CD14-positive monocyte (primary cell): ENCODE data around the gene RCCD1. TPM values are rescaled to one million over a fixed set of nuclear protein-coding genes. Genes with fewer than 3 reads are reported as not detected.
"Not testable (repeated sequence)": the region's sequence is repeated elsewhere in the genome, so short reads cannot be mapped to it uniquely, and the experiment has no call there.

Experiments used
- DNase-seq, 3 donors: peaks; one replicate each; pipeline ENCODE4 v3.0.0-alpha.2; 2011 to 2022
- H2AFZ ChIP-seq: 2 replicates; pipeline ENCODE4 v1.6.0; 2012; ENCODE audit warnings: mild to moderate bottlenecking, low read depth, low read length, inconsistent platforms; ENCODE audit not compliant: insufficient read depth, poor library complexity, severe bottlenecking
- H3K27ac ChIP-seq, 2 donors: 1 replicate in 1 of 2; 2 replicates in 1 of 2; pipeline ENCODE4 v1.5.1; 2012 to 2013; ENCODE audit warnings: low read length in 2 of 2, control low read depth in 1 of 2, inconsistent platforms in 1 of 2, low read depth in 1 of 2, mild to moderate bottlenecking in 1 of 2
- H3K27me3 ChIP-seq, 2 donors: one replicate each; pipeline versions ENCODE4 v1.6.0 to v1.6.1; 2011 to 2013; ENCODE audit warnings: low read length in 2 of 2; ENCODE audit not compliant: control insufficient read depth in 2 of 2, insufficient read depth in 2 of 2
- H3K36me3 ChIP-seq, 2 donors: replicated peaks in 1 of 2; 1 replicate in 1 of 2; 2 replicates in 1 of 2; pipeline versions ENCODE4 v1.5.1 to v1.6.1; 2012 to 2013; ENCODE audit warnings: low read length in 2 of 2, control low read depth in 1 of 2, inconsistent platforms in 1 of 2, mild to moderate bottlenecking in 1 of 2; ENCODE audit not compliant: insufficient read depth in 2 of 2, control insufficient read depth in 1 of 2
- H3K4me1 ChIP-seq, 2 donors: 1 replicate in 1 of 2; 2 replicates in 1 of 2; pipeline versions ENCODE4 v1.5.1 to v1.6.1; 2012 to 2013; ENCODE audit warnings: low read length in 2 of 2, control low read depth in 1 of 2, inconsistent platforms in 1 of 2, mild to moderate bottlenecking in 1 of 2, moderate library complexity in 1 of 2; ENCODE audit not compliant: insufficient read depth in 2 of 2, control insufficient read depth in 1 of 2
- H3K4me2 ChIP-seq: replicated peaks from 2 replicates; pipeline ENCODE3; 2012; ENCODE audit warnings: low read length, moderate library complexity, mild to moderate bottlenecking; ENCODE audit not compliant: poor library complexity, severe bottlenecking; ENCODE audit errors: extremely low read depth
- H3K4me3 ChIP-seq, 3 experiments: fragments of 200-600 bp in 1 of 3; sonication (generic) in 1 of 3; replicated peaks in 1 of 3; 1 replicate in 2 of 3; 2 replicates in 1 of 3; pipeline ENCODE4 v1.5.1; 2011 to 2013; ENCODE audit warnings: low read length in 3 of 3, mild to moderate bottlenecking in 3 of 3, control low read depth in 2 of 3, low read depth in 2 of 3, inconsistent platforms in 1 of 3, moderate library complexity in 1 of 3
- H3K79me2 ChIP-seq: 2 replicates; pipeline ENCODE4 v1.6.0; 2012; ENCODE audit warnings: mild to moderate bottlenecking, control low read depth, inconsistent platforms, low read length, moderate library complexity; ENCODE audit not compliant: insufficient read depth
- H3K9ac ChIP-seq: 2 replicates; pipeline ENCODE4 v1.6.0; 2017; ENCODE audit warnings: low read length, mild to moderate bottlenecking; ENCODE audit not compliant: insufficient read depth, poor library complexity, severe bottlenecking
- H3K9me3 ChIP-seq, 2 donors: replicated peaks in 1 of 2; 1 replicate in 1 of 2; 2 replicates in 1 of 2; pipeline versions ENCODE4 v1.5.1 to v1.6.1; 2012 to 2013; ENCODE audit warnings: low read length in 2 of 2, control low read depth in 1 of 2; ENCODE audit not compliant: control insufficient read depth in 1 of 2, insufficient read depth in 1 of 2
- H4K20me1 ChIP-seq: 2 replicates; pipeline ENCODE4 v1.6.0; 2012; ENCODE audit warnings: mild to moderate bottlenecking, low read length, control low read depth, moderate library complexity; ENCODE audit not compliant: insufficient read depth
- H3K27ac Mint-ChIP-seq, 7 donors: one replicate each; pipeline ENCODE4 v1.8.0; 2020; ENCODE audit warnings: mild to moderate bottlenecking in 7 of 7, mixed read lengths in 7 of 7, moderate library complexity in 6 of 7, inconsistent platforms in 2 of 7
- H3K27me3 Mint-ChIP-seq, 3 donors: one replicate each; pipeline ENCODE4 v1.8.0; 2021 to 2022; ENCODE audit warnings: low read depth in 3 of 3, mild to moderate bottlenecking in 3 of 3, mixed read lengths in 3 of 3, moderate library complexity in 3 of 3, inconsistent platforms in 1 of 3
- H3K36me3 Mint-ChIP-seq, 2 donors: one replicate each; pipeline ENCODE4 v1.8.0; 2020; ENCODE audit warnings: mixed read lengths in 2 of 2, inconsistent platforms in 1 of 2, mild to moderate bottlenecking in 1 of 2
- H3K4me1 Mint-ChIP-seq: one replicate; pipeline ENCODE4 v1.8.0; 2020; ENCODE audit warnings: mild to moderate bottlenecking, mixed read lengths
- H3K4me3 Mint-ChIP-seq, 2 donors: one replicate each; pipeline ENCODE4 v1.8.0; 2020; ENCODE audit warnings: mild to moderate bottlenecking in 2 of 2, mixed read lengths in 2 of 2, moderate library complexity in 1 of 2
- H3K9me3 Mint-ChIP-seq, 7 donors: one replicate each; pipeline ENCODE4 v1.8.0; 2020 to 2022; ENCODE audit warnings: mixed read lengths in 7 of 7, mild to moderate bottlenecking in 6 of 7, moderate library complexity in 6 of 7, inconsistent platforms in 2 of 7
- WGBS: methylation state at CpG from one replicate; pipeline ENCODE4 v1.1.5; 2013; ENCODE audit warnings: missing lambda C conversion rate; ENCODE audit not compliant: insufficient coverage; 5-methylcytosine and 5-hydroxymethylcytosine counted together
- intact Hi-C, 2 donors: fragments of 100-400 bp; cut with micrococcal nuclease; formaldehyde crosslinking; loops; one replicate each; pipeline versions ENCODE4 v1.15.0 to v1.15.1; 2023
- polyA plus RNA-seq, 3 donors: library from polyadenylated mRNA; depleted of rRNA in 1 of 3; unstranded in 2 of 3; stranded (reverse) in 1 of 3; fragments of 300-500 nt in 2 of 3; fragments of >200 nt in 1 of 3; fragmentation: Illumina TruSeq in 2 of 3; gene quantifications; 1 replicate in 2 of 3; 2 replicates in 1 of 3; pipeline ENCODE4 v1.2.3, GENCODE V29; 2012 to 2021
- TF ChIP-seq, protein P1 (sequence below): fragments of 200-600 bp; IDR thresholded peaks from one replicate; pipeline ENCODE4 v1.8.0; 2022; ENCODE audit warnings: antibody characterized with exemption, mild to moderate bottlenecking

RCCD1 gene
- polyA plus RNA-seq, 3 donors: 1.2 to 2.8 (median 1.5) TPM

DNA sequence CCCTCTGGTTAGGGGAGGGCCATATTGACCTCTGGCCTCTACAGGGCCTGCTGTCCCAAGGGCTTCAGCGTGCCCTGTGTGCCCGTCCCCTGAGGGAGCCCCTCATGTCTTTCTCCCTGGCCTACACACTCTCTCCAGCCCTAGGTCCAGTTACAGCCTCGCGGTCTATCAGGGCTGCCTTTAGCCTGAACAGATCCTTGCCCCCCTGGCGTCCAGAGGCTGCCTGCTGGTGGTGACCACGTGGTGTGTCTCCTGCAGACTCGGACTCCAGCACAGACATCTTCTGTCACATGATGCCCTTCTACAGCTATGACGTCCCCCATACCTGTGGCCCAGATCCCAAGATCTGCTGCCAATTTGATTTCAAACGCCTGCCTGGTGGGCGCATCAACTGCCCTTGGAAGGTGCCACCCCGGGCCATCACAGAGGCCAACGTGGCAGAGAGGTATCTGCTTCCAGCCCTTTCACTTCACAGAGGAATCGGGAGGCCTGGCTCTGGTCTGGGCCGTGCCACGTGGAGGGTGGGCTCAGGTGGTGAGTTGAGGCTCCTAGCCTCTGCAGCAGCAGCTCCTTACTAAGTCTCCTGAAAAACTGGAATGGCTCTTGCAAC is 47.5 kb upstream of the RCCD1 start:
- peaks cover 70 to 74% of the 10 kb centered on the region in 2 donors for H3K36me3 ChIP-seq
- Mint-ChIP-seq H3K4me3 (no peak overlapping the region), H3K4me1 (peaks cover 14% of the 10 kb centered on the region), H3K9me3 (no peaks in the 10 kb centered on the region), H3K36me3 (peaks cover 71 to 76% of the 10 kb centered on the region in 2 donors), H3K27ac (peak overlapping the region in 1 of 7 donors; percentile 73), H3K27me3 (peaks cover 0 to 10% (median 4%) of the 10 kb centered on the region in 3 donors)
- peaks cover 42% of the 10 kb centered on the region for H4K20me1 ChIP-seq
- H3K9me3 ChIP-seq: no peaks in the 10 kb centered on the region
- no peaks in the 10 kb centered on the region for H3K27me3 ChIP-seq
- DNase-seq: no peak
- intact Hi-C loops: no loop called here
- TF ChIP-seq, protein P1, sequence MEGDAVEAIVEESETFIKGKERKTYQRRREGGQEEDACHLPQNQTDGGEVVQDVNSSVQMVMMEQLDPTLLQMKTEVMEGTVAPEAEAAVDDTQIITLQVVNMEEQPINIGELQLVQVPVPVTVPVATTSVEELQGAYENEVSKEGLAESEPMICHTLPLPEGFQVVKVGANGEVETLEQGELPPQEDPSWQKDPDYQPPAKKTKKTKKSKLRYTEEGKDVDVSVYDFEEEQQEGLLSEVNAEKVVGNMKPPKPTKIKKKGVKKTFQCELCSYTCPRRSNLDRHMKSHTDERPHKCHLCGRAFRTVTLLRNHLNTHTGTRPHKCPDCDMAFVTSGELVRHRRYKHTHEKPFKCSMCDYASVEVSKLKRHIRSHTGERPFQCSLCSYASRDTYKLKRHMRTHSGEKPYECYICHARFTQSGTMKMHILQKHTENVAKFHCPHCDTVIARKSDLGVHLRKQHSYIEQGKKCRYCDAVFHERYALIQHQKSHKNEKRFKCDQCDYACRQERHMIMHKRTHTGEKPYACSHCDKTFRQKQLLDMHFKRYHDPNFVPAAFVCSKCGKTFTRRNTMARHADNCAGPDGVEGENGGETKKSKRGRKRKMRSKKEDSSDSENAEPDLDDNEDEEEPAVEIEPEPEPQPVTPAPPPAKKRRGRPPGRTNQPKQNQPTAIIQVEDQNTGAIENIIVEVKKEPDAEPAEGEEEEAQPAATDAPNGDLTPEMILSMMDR: no peak
- peaks cover 28% of the 10 kb centered on the region for H3K79me2 ChIP-seq
- H3K4me1 ChIP-seq: peaks cover 9 to 17% of the 10 kb centered on the region in 2 donors
- H2AFZ ChIP-seq: no peak overlapping the region
- H3K4me2 ChIP-seq: no peak overlapping the region
- no peak overlapping the region for H3K27ac ChIP-seq
- WGBS: 94% methylated on average over 10 of the region's 15 CpGs
- H3K9ac ChIP-seq: no peak overlapping the region
- H3K4me3 ChIP-seq: no peak overlapping the region

DNA sequence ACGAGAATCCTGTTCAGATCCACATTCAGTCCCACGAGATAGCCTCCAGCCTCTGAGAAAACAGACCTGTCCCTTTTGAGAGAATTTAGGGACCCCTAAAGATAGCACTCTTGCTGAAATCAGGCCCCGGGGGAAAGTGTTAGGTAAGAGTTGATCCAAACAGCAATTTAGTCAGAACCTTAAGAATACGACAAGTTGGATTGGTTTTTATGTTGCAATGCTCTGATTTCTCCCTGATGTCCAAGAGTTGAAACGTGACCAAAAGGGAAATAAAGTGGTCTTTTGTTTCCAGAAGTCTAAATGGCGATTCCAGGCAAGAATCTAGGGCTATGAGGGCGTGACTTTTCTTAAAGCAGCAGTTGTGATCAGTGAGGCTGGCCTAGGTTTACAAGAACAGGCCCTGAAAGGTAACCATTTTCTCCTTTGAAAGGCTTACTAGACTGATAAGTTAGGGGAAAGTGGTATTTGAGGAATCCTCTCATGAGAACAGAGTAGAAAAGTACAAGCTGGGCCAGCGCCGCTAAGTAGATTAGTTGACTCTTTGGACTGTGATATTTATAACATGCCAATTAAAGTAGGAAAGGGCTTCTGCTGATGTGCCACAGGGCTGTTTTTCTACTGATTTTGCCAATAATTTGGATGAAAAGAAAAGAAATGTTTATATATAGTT is 46.7 kb upstream of the RCCD1 start:
- no peak for DNase-seq
- peaks cover 78 to 82% of the 10 kb centered on the region in 2 donors for H3K36me3 ChIP-seq
- peaks cover 30% of the 10 kb centered on the region for H3K79me2 ChIP-seq
- H3K9ac ChIP-seq: no peak overlapping the region
- Mint-ChIP-seq H3K27me3 (peaks cover 0 to 10% (median 4%) of the 10 kb centered on the region in 3 donors), H3K9me3 (no peaks in the 10 kb centered on the region), H3K27ac (peak overlapping the region in 1 of 7 donors; percentile 50), H3K36me3 (peaks cover 79 to 84% of the 10 kb centered on the region in 2 donors), H3K4me1 (peaks cover 20% of the 10 kb centered on the region), H3K4me3 (no peak overlapping the region)
- H4K20me1 ChIP-seq: peaks cover 42% of the 10 kb centered on the region
- no peak overlapping the region for H3K4me2 ChIP-seq
- peaks cover 14 to 22% of the 10 kb centered on the region in 2 donors for H3K4me1 ChIP-seq
- intact Hi-C loops: no loop called here
- WGBS: 74% methylated on average over 7 of the region's 9 CpGs
- H3K27me3 ChIP-seq: no peaks in the 10 kb centered on the region
- no peak overlapping the region for H2AFZ ChIP-seq
- no peaks in the 10 kb centered on the region for H3K9me3 ChIP-seq
- TF ChIP-seq, protein P1: no peak
- no peak overlapping the region for H3K27ac ChIP-seq
- H3K4me3 ChIP-seq: no peak overlapping the region

DNA sequence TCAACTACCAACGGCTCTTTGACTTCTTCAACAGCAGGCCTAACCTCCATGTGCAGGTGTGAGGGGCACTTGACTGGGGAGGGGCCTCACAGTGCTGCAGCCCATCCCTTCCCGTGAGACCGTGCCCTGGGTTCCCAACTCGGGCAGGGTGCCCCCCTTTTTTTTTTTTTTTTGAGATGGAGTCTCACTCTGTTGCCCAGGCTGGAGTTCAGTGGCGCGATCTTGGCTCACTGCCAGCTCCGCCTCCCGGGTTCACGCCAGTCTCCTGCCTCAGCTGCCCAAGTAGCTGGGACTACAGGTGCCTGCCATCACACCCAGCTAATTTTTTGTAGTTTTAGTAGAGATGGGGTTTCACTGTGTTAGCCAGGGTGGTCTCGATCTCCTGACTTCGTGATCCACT is 45.2 kb upstream of the RCCD1 start:
- H3K9me3 ChIP-seq, H3K9ac ChIP-seq, H3K4me3 ChIP-seq, H3K4me2 ChIP-seq, H3K27ac ChIP-seq, H3K27ac Mint-ChIP-seq, intact Hi-C loops, H3K4me3 Mint-ChIP-seq, DNase-seq, H2AFZ ChIP-seq, H3K9me3 Mint-ChIP-seq, H3K27me3 ChIP-seq: not testable (repeated sequence)
- Histone ChIP-seq H3K79me2 (peaks cover 18% of the 10 kb centered on the region), H4K20me1 (peaks cover 31% of the 10 kb centered on the region), H3K4me1 (peaks cover 20 to 24% of the 10 kb centered on the region in 2 donors), H3K36me3 (peaks cover 82 to 91% of the 10 kb centered on the region in 2 donors)
- Mint-ChIP-seq H3K27me3 (peaks cover 0 to 10% (median 4%) of the 10 kb centered on the region in 3 donors), H3K4me1 (peaks cover 26% of the 10 kb centered on the region), H3K36me3 (peaks cover 85 to 94% of the 10 kb centered on the region in 2 donors)
- WGBS: 96% methylated on average over 4 of the region's 11 CpGs
